ENCODE data around the gene HS3ST5.
"Not testable (repeated sequence)": the region's sequence is repeated elsewhere in the genome, so short reads cannot be mapped to it uniquely, and the experiment has no call there.

Gene HS3ST5

GRCh38 chr6:114090626-114091025 is 252.2 kb downstream of the HS3ST5 start:
- DNase-seq (ENCODE audit: low spot score): no peak

- no peak for DNase-seq (ENCODE audit: low spot score)
Observed at GRCh38 chr6:114087496-114087895, 255.3 kb downstream of the HS3ST5 start.

DNA sequence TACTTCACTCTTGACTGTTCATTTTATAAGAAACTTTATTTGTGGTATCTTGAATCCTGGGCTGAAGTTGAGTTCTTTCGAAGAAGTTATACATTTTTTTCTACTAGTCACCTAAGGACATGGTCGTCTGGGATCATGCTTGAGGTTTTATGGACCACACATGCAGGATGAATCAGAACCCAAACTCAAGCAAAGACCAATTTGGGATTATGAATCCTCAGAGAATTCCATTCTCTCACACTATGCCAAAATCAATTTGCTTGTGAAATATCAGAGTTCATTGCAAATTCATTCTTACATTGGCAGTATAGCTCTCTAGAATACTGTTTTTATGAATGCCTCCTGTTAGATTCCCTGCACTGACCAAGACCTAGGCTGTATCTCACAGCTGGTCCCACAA is 257.6 kb downstream of the HS3ST5 start:
- DNase-seq (ENCODE audit: low spot score): no peak

DNA sequence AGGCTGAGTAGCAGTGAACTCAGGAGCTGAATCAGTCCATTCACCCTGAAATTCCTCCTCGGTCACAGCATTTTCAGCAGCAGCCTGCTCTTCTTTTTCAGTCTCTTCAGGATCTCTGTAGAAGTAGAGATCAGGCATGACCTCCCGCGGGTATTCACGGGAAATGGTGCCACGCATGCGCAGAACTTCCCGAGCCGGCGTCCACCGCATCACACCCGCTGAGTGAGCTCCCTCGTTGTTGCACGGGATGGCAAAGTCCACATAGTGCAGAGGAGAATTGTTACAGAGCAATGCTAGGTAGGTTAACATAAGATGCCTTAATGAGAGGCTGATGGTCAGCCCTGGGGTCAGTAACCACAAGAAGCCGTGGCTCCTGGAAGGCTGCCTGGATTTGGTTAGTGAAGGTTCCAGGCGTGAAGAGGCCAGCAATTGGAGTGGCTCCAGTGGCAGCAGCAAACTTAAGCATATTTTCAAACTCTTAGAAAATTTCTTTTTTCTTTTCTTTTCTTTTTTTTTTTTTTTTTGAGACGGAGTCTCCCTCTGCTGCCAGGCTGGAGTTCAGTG is 258.4 kb downstream of the HS3ST5 start:
- DNase-seq (ENCODE audit: low spot score): no peak

- DNase-seq (ENCODE audit: low spot score): no peak
Observed at GRCh38 chr6:114083251-114083650, 259.6 kb downstream of the HS3ST5 start.

DNA sequence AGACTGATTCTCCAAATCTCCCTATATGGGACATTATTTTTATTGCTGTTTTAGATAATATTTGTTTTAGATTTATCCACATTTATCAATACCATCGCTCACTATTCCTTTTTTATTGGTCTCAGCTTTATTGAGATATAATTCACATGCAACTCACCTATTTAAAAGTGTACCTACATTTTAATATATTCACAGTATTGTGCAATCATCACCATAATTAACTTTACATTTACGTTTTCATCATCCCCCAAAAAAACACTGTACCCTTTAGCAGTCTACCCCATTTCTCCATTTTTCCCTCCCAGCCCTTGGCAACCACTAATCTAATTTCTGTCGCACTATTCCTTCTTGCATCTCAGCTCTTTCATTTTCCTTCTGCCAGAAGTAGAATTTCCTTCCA is 261.1 kb downstream of the HS3ST5 start:
- no peak for DNase-seq (ENCODE audit: low spot score)

DNA sequence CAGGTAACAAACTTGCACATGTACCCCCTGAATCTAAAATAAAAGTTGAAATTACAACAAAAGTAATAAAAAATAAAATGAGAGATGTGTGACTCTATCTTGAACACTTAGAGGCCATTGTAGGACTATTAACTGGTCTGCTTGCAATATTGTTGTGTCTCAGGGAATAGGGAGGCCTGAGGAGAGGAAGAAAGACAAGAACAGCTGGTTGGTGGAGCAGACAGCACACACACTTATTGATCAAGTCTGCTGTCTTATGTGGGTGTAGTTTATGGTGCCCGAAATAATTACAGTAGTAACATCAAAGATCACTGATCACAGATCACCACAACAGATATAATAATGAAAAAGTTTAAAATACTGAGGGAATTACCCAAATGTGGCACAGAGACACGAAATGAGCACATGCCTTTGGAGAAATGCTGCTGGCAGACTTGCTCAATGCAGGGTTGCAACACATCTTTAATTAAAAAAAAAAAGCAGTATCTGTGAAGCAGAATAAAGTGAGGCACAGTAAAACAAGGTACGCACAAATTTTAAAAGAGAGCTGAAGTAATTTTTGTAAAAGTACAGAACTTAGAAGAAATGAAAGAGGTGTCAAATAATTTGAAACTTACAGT is 261.8 kb downstream of the HS3ST5 start:
- DNase-seq (ENCODE audit: low spot score): no peak

- DNase-seq (ENCODE audit: low spot score): not testable (repeated sequence)
Observed at GRCh38 chr6:114080410-114080809, 262.4 kb downstream of the HS3ST5 start.

DNA sequence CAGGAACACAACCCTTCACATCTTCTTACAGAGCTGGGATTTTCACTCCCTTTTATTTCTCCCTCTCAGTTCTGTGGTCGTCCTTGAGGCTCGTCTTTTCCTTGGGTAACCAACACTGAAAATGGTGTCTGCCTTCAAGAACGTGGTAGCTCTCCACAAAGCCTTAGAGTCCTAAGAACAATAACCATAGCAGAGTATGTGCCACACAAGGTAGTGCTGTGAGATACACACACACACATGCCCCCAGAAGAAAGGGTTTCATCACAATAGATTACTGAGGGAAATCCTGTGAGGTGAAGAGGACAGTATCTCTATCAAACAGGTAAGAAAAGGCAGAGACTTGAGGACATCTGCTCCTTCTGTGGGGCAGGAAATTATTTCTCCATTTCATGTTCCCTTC is 267.0 kb downstream of the HS3ST5 start:
- no peak for DNase-seq (ENCODE audit: low spot score)

DNA sequence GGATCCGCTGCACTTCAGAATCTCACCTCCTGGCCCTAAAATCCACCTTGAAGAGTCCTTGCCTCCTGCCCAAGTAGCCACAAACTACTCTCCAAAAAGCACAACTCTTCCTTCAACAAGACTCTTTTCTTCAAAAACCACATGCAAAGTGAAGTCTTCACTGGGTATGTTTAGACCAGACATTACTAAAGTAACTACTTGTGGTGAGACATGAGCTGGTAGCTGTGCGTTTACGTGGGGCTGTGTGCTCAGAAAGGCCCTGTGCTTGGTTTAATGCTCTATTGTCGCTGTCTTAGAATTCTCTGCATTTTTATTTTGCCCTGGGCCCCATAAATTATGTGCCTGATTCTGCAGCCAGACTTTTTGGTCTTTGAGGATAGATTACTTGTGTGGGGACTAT is 267.5 kb downstream of the HS3ST5 start:
- DNase-seq (ENCODE audit: low spot score): no peak

- no peak for DNase-seq (ENCODE audit: low spot score)
Observed at GRCh38 chr6:114068771-114069170, 274.1 kb downstream of the HS3ST5 start.

DNA sequence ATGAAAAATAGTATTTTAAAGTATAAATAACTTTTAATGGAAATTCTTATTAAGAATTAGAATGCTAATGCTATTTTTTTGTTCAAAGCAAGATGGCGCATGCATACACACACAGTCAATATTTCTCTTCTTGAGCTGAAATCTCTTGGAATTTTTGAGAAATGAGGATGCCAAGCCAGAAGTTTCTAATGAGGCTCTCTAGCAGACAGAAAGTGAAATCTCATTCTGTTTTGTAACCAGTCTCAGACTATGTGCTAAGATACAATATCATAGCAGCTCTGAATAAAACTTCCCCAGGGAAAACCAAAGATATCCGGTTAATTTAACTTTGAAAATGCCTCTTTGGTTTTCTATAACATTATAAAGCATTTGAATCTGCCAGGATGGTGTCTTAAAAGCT is 274.7 kb downstream of the HS3ST5 start:
- DNase-seq (ENCODE audit: low spot score): no peak

DNA sequence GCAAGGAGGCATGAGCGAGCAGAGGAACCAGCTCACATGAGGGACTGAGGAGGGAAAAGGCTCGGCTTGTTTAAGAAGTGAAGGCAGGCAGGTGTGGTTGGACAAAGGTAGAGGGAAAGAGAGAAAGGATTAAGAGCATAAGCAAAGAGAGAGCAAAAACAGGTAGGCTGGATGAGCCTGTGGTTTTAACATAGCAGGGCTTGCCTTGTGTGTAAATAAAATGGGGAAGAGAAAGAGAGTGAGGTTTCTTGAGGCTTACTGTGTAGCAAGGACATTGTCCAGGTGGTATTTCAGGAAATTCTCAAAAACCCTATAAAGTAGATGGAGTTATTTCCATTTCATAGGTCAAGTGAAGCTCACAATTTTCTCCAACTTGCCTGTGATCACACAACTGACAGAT is 278.0 kb downstream of the HS3ST5 start:
- no peak for DNase-seq (ENCODE audit: low spot score)

GRCh38 chr6:114063956-114064355 is 278.9 kb downstream of the HS3ST5 start:
- DNase-seq (ENCODE audit: low spot score): no peak

DNA sequence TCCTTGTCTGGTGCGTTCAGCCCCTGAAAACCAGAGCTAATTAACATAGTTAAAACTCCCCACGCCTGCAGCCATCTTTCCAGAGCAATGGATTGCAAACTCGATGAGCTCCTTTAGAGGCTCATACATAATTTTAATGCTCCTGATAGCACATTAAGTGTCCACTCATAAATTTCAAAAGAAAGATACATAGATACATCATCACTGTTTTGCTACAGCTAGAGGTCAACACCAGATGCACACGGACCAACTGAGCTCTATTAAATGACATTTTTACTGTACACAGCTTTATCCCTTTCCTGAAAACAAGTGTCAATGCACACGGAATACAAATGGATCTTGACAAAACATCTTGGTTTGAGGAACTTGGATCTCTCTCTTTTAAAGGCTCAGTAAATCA is 280.6 kb downstream of the HS3ST5 start:
- no peak for DNase-seq (ENCODE audit: low spot score)

GRCh38 chr6:114061741-114062140 is 281.1 kb downstream of the HS3ST5 start:
- no peak for DNase-seq (ENCODE audit: low spot score)

DNA sequence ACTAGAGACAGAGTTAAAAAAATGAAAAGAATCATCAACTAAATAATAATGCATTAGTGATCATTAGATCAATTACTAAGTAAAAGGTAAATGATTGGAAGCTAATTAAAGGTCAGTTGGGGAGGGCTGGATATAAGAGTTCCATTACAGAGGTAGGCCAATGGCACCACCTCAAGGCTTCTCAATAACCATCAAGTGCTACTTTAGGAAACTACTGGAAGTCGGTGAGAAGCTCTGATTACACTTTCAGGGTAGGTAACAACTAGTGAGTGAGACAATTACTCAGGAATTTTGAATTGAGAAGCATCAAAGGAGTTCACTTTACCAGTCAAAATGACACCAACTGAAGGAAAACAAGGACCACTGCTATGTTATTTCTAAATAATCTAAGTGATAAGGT is 281.7 kb downstream of the HS3ST5 start:
- DNase-seq (ENCODE audit: low spot score): no peak

GRCh38 chr6:114058435-114058834 is 284.4 kb downstream of the HS3ST5 start:
- no peak for DNase-seq (ENCODE audit: low spot score)

- no peak for DNase-seq (ENCODE audit: low spot score)
Observed at GRCh38 chr6:114055763-114056162, 287.1 kb downstream of the HS3ST5 start.

- no peak for DNase-seq (ENCODE audit: low spot score)
Observed at GRCh38 chr6:114055349-114055748, 287.5 kb downstream of the HS3ST5 start.

GRCh38 chr6:114053791-114054190 is 289.0 kb downstream of the HS3ST5 start:
- DNase-seq (ENCODE audit: low spot score): no peak

GRCh38 chr6:114052141-114052540 is 290.7 kb downstream of the HS3ST5 start:
- DNase-seq (ENCODE audit: low spot score): no peak

GRCh38 chr6:114051031-114051430 is 291.8 kb downstream of the HS3ST5 start:
- no peak for DNase-seq (ENCODE audit: low spot score)

DNA sequence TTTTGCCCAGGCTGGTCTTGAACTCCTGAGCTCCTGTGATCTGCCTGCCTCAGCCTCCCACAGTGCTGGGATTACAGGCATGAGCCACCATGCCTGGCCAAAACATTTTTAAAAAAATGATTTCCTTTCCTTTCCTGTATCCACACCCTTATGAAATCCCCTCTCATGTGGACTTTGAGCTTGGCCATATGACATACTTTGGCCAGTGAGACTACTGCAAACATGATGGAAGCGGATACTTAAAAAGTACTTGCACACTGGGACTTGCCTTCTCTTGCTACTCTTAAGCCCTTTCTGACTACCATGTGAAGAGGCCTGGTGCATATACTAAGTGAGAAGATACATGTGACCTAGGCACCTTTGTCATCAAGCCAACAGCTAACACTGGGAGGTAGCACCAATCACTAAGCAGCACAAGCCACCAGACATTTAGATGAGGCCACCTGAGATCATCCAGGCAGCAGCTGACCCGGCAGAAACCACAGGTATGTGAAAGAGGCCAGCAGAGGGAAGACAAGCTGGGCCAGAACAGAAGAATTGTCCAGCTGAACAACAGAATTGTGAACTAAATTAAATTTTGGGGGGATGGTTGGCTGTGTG is 293.4 kb downstream of the HS3ST5 start:
- no peak for DNase-seq (ENCODE audit: low spot score)

All from CD4-positive, alpha-beta T cell treated with Interleukin-6 at 100 ng/mL for 8 hours (primary cell).